Transverse colon (tissue), 4 donors: ENCODE data around the gene STON2. TPM values are rescaled to one million over a fixed set of nuclear protein-coding genes. Genes with fewer than 3 reads are reported as not detected.

Experiments
- DNase-seq: peaks from one replicate; pipeline ENCODE4 v3.0.0-alpha.2; 2019
- H3K27ac ChIP-seq, 4 donors: fragments of 200-600 bp; sonication (generic); 2 replicates each; pipeline ENCODE4 v1.5.1; 2016 to 2018; ENCODE audit warnings: inconsistent platforms in 4 of 4
- H3K27me3 ChIP-seq: fragments of 200-600 bp; sonication (generic); 2 replicates; pipeline ENCODE4 v1.5.1; 2017; ENCODE audit warnings: inconsistent platforms
- H3K36me3 ChIP-seq, 4 donors: fragments of 200-600 bp; sonication (generic); 2 replicates each; pipeline ENCODE4 v1.5.1; 2017 to 2019; ENCODE audit warnings: inconsistent platforms in 4 of 4
- H3K4me1 ChIP-seq, 4 donors: fragments of 200-600 bp; sonication (generic); 2 replicates each; pipeline ENCODE4 v1.5.1; 2017 to 2020; ENCODE audit warnings: inconsistent platforms in 4 of 4
- H3K4me3 ChIP-seq, 4 donors: fragments of 200-600 bp; sonication (generic); 1 replicate in 1 of 4; 2 replicates in 3 of 4; pipeline versions ENCODE4 v1.5.1 to v1.6.1; 2017 to 2019; ENCODE audit warnings: inconsistent platforms in 4 of 4
- H3K9me3 ChIP-seq, 2 donors: fragments of 200-600 bp; sonication (generic); 2 replicates each; pipeline ENCODE4 v1.5.1; 2017 to 2019; ENCODE audit warnings: inconsistent platforms in 2 of 2
- CTCF ChIP-seq, 5 experiments: fragments of 200-600 bp in 3 of 5; fragments of 450-650 bp in 2 of 5; sonication (generic) in 3 of 5; IDR thresholded peaks; 1 replicate in 2 of 5; 2 replicates in 3 of 5; pipeline ENCODE4 v1.5.1; 2016 to 2017; ENCODE audit warnings: antibody characterized with exemption in 5 of 5, inconsistent platforms in 3 of 5, mild to moderate bottlenecking in 2 of 5, moderate library complexity in 1 of 5
- EP300 ChIP-seq: sonication (generic); formaldehyde crosslinking; IDR thresholded peaks from one replicate; pipeline ENCODE4 v1.6.1; 2017; ENCODE audit warnings: antibody characterized with exemption, low read depth
- POLR2A ChIP-seq: fragments of 450-650 bp; IDR thresholded peaks from one replicate; pipeline ENCODE4 v1.6.1; 2016; ENCODE audit warnings: antibody characterized with exemption, mild to moderate bottlenecking, moderate library complexity
- POLR2AphosphoS5 ChIP-seq, 3 donors: sonication (generic); formaldehyde crosslinking; IDR thresholded peaks; one replicate each; pipeline ENCODE4 v1.6.1; 2016; ENCODE audit warnings: antibody characterized with exemption in 3 of 3
- WGBS, 2 donors: methylation state at CpG; one replicate each; pipeline ENCODE4 v1.1.5; 2018; ENCODE audit warnings: low coverage in 1 of 2; 5-methylcytosine and 5-hydroxymethylcytosine counted together
- in situ Hi-C, 4 donors: fragments of 200-750 bp; cut with MboI; loops; one replicate each; pipeline versions ENCODE4 v1.15.0 to v1.15.1; 2017; ENCODE audit warnings: low sequenced_read_pairs in 3 of 4, low pct_ligation_motif_present in 1 of 4, low pct_unique_long_range_greater_than_20kb in 1 of 4
- intact Hi-C: fragments of 100-400 bp; cut with DNase I; formaldehyde crosslinking; loops from one replicate; pipeline ENCODE4 v1.15.1; 2023; ENCODE audit warnings: low total_unique reads
- total RNA-seq, 4 donors: library from RNA; depleted of rRNA; stranded (reverse); fragments of >200 nt; gene quantifications; one replicate each; pipeline ENCODE4 v1.1.0, GENCODE V29; 2016

The STON2 gene
- total RNA-seq, 4 donors from 2014 or later = 10.8 to 39.4 (median 17.5) TPM

DNA sequence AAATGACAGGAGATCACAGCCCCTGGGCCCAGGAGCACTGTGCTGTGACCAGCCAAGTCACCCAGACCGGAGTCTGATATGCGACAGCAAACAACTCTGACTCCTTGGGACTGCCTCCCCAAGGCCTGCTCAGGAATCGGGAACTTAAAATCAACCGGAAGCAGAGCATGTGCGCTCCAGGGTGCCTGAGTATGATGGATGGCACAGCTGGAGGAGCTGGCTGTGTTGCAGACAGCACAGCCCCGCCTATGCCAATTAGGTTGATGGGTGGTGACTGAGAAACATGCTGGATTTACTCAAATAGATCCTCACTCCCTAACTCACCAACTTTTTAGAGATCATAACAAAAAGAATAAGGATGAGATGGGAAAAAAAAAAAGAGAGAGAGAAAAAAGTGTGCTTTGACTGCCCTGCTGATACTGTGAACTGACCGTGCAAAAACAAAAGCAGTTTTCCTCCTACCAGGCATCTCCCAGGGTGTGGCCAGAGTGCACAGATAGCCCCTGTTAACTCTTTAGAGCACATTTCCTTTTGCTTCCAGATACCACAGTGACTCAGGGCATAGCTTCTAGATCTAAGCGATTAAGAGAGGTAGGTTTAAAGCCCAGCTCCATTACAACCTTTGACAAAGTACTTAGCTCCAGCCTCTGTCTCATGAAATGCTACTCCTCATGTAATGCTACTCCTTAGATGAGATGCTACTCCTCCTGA lies 27.4 kb upstream of the STON2 start:
- 20 to 44% methylated on average over 2 to 8 of the region's 8 CpGs for WGBS, 2 donors
- Histone ChIP-seq H3K27me3 (no peaks in the 10 kb centered on the region), H3K36me3 (no peaks in the 10 kb centered on the region), H3K4me3 (no peak overlapping the region), H3K4me1 (peaks cover 0 to 8% (median 0%) of the 10 kb centered on the region in 4 donors), H3K27ac (no peak overlapping the region), H3K9me3 (no peaks in the 10 kb centered on the region)
- intact Hi-C loops = no loop called here
- DNase-seq = peak; percentile 26
- in situ Hi-C loops = no loop called here
- TF ChIP-seq POLR2A = no peak
- no peak for TF ChIP-seq CTCF (IDR thresholded peaks at IDR 0.05)
- no peak for TF ChIP-seq EP300
- no peak for TF ChIP-seq POLR2AphosphoS5 (IDR thresholded peaks at IDR 0.05)

DNA sequence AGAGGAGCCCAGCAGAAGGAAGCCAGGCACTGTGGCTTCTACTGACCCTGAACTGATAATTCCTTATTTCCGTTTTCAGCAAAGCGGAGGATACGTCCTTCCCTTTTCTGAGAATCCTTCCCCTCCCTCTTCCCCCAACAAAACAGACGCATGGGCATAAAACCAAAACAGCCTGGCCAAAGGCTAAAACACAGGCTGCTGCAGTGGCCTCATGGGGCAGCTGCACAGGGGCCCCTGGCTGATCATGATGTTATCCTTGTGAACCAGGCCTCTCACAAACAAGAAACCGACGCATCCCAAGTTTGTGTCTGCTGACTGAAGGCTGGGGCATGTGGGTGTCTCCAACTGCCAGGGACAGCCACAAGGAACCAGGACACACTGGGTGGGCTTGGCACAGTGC lies 23.4 kb upstream of the STON2 start:
- H3K27ac ChIP-seq = peak overlapping the region in 3 of 4 donors; percentile 13 to 57 (median 53)
- DNase-seq = no peak
- WGBS, 2 donors = 57 to 90% methylated on average over 3 to 6 of the region's 6 CpGs

DNA sequence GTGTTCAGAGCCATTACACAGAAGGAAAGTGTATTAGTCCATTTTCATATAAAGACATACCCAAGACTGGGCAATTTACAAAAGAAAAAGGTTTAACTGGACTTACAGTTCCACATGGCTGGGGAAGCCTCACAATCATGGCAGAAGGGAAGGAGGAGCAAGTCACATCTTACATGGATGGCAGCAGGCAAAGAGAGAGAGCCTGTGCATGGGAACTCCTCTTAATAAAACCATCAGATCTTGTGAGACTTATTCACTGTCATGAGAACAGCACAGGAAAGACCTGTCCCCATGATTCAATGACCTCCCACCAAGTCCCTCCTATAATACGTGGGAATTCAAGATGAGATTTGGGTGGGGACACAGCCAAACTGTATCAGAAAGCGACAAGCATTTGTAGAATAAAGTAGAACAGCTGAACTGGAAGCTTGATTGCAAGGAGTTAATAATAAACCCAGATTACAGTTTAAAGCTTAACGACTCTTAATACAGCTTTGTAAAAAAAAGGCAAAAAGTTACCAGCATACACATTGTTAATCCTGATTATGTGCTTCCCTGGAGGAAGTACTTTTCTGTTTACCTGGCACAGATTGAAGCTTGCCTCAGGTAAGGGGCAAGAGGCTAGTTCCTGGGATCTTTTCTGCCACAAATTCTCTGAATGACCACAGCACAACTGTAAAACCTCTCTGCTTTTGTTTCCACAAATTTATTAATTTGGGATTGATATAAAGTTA lies 18.1 kb upstream of the STON2 start:
- no peak for DNase-seq
- intact Hi-C loops (no loop called here), in situ Hi-C loops (no loop called here)
- Histone ChIP-seq H3K4me3 (no peak overlapping the region), H3K4me1 (peaks cover 0 to 8% (median 0%) of the 10 kb centered on the region in 4 donors), H3K9me3 (no peaks in the 10 kb centered on the region), H3K27me3 (no peaks in the 10 kb centered on the region), H3K36me3 (no peaks in the 10 kb centered on the region), H3K27ac (peak overlapping the region in 1 of 4 donors; percentile 5)
- TF ChIP-seq CTCF (IDR thresholded peaks at IDR 0.05) (no peak), POLR2AphosphoS5 (IDR thresholded peaks at IDR 0.05) (no peak), POLR2A (no peak), EP300 (no peak)
- WGBS, 2 donors = 47 to 66% methylated on average over 3 of the region's 3 CpGs

More for the DNA sequence above, 23.4 kb upstream of the STON2 start:
- no peak overlapping the region for H3K4me3 ChIP-seq
- H3K9me3 ChIP-seq = no peaks in the 10 kb centered on the region
- intact Hi-C loops (no loop called here), in situ Hi-C loops (no loop called here)
- H3K27me3 ChIP-seq = no peaks in the 10 kb centered on the region
- H3K36me3 ChIP-seq = no peaks in the 10 kb centered on the region
- peaks cover 0 to 8% (median 0%) of the 10 kb centered on the region in 4 donors for H3K4me1 ChIP-seq
- no peak for TF ChIP-seq EP300
- no peak for TF ChIP-seq POLR2AphosphoS5 (IDR thresholded peaks at IDR 0.05)
- TF ChIP-seq CTCF (IDR thresholded peaks at IDR 0.05) = no peak
- no peak for TF ChIP-seq POLR2A

DNA sequence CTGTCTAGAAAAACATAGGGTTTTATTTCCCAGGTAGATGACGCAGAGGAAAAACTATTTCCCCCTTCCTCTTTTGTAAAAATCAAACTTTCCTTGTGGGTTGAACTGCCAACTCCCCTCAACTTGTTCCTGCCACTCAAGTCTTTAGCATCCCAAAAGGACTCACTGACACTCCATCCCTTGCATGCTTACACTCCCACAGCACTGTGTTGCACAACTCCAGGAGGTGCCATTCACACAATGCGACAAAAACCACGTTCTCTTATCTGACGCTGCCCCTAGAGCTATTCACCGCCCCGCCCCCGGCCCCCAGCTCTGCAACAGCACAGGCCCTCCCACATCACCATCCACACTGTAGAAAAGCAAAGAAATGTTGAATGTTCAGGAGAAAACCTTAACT lies 16.9 kb upstream of the STON2 start:
- in situ Hi-C loops = no loop called here
- TF ChIP-seq POLR2A (no peak), POLR2AphosphoS5 (IDR thresholded peaks at IDR 0.05) (no peak), CTCF (IDR thresholded peaks at IDR 0.05) (no peak), EP300 (no peak)
- WGBS, 2 donors = 85 to 92% methylated on average over 6 to 7 of the region's 7 CpGs

More for the DNA sequence above, 16.9 kb upstream of the STON2 start:
- H3K36me3 ChIP-seq = no peaks in the 10 kb centered on the region
- DNase-seq = no peak
- peaks cover 0 to 8% (median 0%) of the 10 kb centered on the region in 4 donors for H3K4me1 ChIP-seq
- no peaks in the 10 kb centered on the region for H3K9me3 ChIP-seq
- intact Hi-C loops = no loop called here
- H3K4me3 ChIP-seq = no peak overlapping the region
- no peak overlapping the region for H3K27ac ChIP-seq
- H3K27me3 ChIP-seq = no peaks in the 10 kb centered on the region
